ENCODE results near the gene PTRH2.

Gene PTRH2

DNA sequence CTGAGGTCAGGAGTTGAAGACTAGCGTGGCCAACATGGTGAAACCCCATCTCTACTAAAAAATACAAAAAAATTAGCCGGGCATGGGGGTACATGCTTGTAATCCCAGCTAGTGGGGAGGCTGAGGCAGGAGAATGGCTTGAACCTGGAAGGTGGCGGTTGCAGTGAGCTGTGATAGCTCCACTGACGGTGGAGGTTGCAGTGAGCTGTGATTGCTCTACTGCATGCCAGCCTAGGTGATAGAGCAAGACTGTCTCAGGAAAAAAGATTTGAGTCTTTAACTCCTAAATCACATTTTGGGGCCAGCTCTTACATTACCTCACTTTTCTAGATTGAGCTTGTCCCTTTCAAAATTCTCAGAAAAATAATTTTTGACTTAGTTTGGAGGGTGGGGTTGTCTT lies 15.4 kb upstream of the PTRH2 start:
- no peak for FAIRE-seq

DNA sequence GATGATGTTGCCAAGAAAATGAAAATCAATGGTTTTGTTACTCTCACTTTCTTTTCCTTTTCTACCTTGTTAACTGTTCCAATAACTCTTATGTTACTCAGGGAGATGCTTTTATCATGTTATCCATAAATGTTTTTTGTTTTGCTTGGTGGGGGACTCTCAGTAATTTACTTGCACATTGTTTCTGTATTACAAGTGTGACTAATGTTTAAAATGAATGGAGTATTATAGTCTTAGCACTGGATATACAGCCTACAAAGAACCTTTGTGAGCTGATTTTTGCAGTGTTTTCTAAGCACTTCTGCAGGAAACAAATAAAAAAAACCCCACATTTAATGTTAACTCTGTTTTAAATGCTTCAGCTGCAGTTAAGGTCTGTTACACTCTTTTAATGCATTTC lies 12.3 kb upstream of the PTRH2 start:
- FAIRE-seq (no peak), DNase-seq (ENCODE audit: low spot score) (no peak)

More for the DNA sequence above, 15.4 kb upstream of the PTRH2 start:
- no peak for DNase-seq (ENCODE audit: low spot score)

DNA sequence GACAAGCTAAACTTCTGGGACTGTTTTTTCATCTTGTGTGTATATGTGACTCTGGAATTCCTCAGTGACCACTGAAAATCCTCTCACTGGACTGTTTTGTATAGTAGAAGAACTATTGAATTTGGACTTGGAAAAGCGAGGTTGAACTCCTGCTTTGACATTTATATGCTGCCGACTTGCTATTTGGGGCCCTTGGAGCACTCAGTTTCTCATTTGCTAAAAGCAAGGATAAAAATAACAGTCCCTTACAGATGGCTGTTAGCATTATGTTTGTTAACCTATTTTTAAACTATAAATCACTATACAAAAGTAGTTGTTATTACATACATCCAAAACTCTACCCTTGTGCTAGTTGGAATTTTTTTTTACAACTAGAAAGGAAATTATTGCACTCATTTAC lies 9.2 kb upstream of the PTRH2 start:
- DNase-seq (ENCODE audit: low spot score) (no peak), FAIRE-seq (no peak)

DNA sequence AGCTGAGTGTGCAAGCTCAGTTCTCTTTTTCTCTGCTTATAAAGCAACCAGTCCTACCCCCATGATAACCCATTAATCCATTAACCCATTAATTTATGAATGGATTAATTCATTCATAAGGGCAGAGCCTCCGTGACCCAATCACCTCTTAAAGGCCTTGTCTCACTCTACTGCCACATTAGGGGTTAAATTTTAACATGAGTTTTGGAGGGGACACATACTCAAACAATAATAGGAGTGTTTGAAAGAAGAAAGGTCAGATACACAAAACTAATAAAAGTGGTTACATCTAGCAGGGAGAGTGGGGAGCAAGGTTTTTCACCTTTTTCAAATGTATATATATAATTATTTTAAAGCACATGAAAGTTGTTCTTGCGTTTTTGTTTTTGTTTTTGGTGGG lies 7.0 kb upstream of the PTRH2 start:
- no peak for FAIRE-seq

DNA sequence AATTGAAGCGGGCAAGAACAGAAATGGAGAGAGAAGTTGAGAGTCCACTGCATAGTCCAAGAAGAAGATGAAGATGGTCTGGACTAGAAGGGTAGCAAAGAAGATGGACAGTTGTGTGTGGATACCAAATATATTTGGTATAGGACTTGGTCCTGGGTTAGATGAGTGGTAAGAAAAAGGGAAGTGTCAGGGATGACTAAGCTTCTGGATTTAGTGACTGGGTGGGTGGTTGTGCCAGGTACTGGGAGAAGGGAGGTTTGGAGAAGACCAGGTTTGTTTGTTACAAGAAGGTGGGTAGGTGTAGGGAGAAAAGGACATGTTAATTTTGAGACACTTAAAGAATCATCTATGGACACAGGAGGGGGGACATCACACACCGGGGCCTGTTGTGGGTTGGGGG lies 5.6 kb upstream of the PTRH2 start:
- DNase-seq (ENCODE audit: low spot score): no peak
- no peak for FAIRE-seq

More for the DNA sequence above, 7.0 kb upstream of the PTRH2 start:
- no peak for DNase-seq (ENCODE audit: low spot score)

DNA sequence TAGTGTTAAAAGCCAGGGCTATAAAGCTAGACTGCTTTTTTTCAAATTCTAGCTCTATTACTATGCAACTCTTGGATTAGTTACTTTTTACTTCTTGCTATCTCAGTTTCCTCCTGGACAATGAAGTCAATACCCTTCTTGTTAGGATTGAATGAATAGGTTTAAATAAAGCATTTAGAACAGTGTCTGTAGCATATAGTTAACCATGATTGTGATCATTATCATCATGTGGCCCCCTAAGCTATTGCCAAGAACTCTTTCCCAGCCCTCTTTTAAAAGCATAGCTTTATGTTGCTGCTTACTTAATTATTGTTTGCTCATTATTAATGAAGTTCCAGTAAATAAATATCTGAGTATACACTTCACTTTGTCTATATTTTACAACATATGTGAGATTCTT lies 4.7 kb upstream of the PTRH2 start:
- DNase-seq (ENCODE audit: low spot score) (no peak), FAIRE-seq (no peak)

DNA sequence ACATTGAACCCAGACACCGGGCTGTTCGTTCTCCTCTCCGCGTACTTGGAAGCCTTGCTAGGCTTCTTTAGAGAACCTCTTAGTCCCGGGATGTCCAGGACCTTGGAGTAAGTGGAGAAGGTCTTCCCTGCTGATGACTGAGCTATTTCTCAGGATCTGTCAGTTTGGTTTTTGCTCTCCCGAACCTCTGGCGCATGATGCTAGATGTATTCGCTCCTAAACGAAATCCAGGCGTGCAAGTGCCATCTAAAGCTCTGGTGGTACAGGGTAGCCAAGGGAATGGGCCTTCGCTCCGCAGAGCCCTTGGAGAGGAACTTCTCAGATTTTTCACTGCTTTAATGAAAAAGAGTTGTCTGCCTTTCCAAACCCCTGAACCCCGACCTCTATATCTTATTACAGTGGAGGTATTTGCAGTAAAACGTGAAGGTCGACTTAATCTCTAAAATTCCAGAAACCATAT lies 771 bp upstream of the PTRH2 start:
- FAIRE-seq (no peak), DNase-seq (ENCODE audit: low spot score) (no peak)

DNA sequence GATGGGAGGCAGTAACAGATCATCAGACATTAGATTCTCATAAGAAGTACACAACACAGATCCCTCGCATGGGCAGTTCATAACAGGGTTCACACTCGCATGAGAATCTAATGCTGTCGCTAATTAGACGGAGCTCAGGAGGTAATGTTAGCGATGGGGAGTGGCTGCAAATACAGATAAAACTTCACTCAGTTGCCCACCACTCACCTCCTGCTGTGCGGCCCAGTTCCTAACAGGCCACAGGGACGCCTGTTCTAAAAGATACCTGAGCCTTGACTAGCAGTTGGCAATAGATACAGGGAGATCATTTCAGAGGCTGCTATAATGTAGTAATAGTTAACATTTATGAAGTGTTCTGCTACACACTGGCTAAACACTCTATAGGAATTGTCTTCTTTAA lies 4.9 kb downstream of the PTRH2 start:
- DNase-seq (ENCODE audit: low spot score): no peak
- FAIRE-seq: no peak

DNA sequence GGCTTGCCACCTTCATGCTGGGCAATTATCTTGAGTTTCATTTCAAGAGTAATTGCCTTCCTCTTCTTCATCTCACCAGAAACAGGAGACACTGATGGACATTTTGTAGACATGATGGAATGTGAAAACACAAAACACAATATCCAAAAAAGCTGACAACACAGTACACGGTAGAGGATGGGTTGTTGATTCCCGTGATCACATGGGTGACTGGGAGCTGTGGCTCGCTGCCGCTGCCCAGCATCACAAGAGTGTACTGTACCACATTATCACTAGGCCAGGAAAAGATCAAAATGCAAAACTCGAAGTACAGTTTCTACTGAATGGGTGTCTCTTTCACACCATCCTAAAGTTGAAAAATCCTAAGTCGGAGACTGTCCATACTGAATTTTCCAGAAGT lies 7.4 kb downstream of the PTRH2 start:
- DNase-seq (ENCODE audit: low spot score) (no peak), FAIRE-seq (no peak)

DNA sequence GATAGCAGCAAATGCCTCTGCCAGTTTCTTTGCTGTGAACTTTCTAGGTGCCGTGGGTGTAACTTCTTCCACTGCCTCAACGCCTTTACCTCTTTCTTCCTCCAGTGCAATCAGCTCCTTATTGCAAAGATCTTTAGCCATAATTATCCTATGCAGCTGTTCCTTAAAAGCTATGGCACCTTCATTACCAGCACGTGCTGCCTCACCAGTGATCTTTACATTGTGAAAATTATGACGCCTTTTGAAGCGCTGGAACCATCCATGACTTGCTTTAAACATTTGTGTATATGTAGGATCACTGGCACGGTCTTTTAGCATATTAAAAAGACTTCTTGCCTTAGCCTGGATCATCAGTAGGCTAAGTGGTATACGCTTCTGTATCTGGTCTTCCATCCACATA lies 8.0 kb downstream of the PTRH2 start:
- DNase-seq (ENCODE audit: low spot score) (no peak), FAIRE-seq (no peak)

DNA sequence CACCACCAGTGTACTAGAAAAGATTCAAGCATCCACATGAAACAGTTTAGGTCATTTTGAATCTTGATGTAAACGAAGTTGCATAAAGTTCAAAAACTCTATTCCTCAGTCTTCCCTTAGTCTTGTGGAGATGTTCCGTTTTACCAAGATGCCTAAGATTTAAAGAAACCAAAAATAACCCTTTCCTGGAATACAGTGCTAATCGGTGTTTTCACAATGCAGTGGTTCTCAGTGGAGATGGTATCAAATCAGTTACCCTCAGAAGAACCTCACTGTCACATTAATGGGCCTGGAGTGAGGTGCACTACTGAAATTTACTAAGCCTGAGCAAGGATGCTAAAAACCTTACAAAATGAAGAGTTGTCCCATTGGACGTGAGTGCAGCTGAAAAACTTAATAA lies 9.1 kb downstream of the PTRH2 start:
- DNase-seq (ENCODE audit: low spot score) (no peak), FAIRE-seq (no peak)

DNA sequence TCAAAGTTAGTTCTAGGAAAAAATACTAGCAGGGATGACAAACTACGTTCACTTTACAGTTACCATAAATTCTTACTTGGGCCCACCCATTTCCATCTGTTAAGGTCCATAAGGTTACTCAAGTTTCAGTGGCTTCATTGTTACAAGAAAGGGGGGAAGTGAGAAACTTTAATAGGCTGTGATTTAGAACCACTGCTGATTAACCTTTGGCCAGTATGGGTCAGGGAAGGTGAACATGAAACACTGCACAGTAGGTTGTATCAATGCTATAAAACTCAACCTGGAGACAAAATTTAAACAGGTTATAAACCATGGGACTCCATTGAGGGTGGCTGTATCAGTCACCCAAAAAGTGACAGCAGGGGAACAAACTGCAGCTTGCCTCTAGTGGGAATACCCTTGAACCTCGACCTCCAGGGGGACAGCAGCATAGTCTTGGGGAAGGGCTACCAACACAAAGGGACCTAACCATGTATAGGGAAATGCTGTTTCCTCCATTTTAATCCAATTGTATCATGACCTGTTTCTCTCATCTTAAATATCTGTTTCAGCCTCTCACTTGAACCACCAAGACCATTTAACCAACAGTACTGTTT lies 10.4 kb downstream of the PTRH2 start:
- DNase-seq (ENCODE audit: low spot score) (no peak), FAIRE-seq (no peak)

DNA sequence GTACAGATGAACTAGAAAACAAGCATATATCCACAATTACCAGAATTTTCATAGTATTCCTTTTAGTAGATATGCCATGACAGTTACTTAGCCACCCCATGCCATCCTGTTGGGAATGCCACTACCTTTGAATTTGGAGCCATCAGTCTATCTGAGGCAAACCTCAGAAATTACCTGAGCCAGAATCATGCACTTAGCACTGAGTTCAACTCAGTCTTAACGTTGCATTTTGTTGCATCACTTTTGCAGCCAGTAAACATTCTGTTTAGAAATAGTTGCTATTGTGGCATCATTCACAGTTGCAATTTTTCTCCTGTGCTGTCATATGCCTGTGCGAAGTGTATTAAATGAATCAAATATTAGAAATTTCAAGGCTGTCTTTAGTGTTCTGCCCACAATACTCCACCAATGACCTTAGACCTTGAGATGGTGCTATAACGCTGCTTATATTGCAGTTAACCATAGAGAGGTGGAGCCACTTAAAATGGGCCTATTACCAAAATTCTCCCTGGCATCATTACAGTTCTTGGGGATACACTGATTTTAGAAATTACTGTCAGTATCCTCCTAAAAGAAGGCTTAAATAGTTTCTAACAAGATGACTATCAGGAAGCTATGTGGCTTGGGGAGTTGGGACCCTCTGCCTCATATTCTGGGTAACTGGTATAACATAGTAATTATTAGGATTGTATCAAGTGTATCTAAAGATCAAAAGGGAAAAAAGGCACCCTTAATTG lies 11.1 kb downstream of the PTRH2 start:
- FAIRE-seq: no peak
- no peak for DNase-seq (ENCODE audit: low spot score)

DNA sequence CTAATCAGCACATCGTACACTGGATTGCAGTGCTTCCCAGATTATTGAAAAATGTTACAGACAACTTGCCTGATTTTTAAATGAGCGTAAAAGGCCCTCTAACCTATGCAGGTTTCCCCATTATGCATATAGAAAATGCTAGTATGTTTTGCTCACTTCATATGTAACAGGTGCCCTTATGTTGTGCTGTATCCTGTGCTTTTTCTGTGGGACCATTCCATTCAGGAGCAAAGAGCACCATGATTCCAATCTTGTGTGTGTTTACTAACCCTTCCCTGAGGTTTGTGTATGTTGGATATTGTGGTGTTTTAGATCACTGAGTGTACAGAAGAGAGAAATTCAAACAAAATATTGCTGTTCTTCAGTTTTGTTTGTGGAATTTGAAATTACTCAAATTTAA lies 12.9 kb downstream of the PTRH2 start:
- no peak for DNase-seq (ENCODE audit: low spot score)
- no peak for FAIRE-seq

DNA sequence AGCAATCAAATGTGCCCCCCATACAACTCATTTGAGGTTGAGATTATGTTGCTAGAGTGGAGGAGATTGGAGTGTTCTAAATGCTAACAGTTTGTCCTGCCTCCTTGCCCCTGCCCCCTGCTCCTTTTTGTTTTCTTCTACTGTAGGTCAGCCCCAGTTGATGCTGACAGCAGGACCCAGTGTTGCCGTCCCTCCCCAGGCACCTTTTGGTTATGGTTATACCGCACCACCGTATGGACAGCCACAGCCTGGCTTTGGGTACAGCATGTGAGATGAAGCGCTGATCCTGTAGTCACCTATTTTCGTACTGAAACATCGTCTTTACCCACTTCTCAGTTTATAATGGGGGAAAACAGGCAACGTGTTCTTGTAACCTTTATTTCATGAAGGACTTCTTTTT lies 13.6 kb downstream of the PTRH2 start:
- DNase-seq (ENCODE audit: low spot score): no peak
- FAIRE-seq: no peak

DNA sequence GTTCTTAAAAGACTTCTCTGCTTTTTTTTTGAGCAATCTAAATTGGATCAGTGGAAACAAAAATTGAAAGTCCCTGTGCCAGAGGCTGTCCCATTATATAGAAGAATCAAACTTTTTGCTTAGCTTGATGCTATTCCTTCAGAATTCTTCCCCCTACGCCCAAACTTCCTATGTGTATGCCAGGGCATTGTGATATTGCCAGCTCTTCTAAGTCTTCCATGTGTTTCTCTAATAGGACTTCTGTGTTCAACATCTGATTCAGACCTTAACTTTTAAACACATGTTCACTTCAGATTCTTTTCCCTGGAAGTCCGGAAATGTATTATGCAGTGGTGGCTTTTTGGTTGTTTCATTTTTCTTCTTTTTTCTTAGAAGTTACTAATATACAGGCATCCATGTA lies 18.7 kb downstream of the PTRH2 start:
- no peak for FAIRE-seq
- no peak for DNase-seq (ENCODE audit: low spot score)

DNA sequence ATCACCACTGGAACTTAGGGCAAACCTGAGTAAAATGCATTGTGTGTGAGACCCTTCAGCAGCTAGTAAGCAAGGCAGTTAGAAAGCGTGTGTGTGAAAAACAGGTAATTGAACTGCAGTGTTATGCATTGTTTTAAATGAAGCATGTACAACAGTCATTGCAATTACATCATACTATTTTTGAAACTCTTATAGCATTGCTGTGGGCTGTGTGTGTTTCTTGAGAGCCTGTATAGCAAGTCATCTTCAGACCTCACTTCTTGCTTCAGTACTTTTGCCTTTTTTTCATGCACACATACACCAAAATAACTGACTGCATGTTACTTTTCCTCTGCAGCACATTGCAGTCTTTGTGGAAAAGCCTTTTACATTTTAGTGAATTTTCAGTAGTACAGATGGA lies 19.2 kb downstream of the PTRH2 start:
- no peak for FAIRE-seq
- DNase-seq (ENCODE audit: low spot score): no peak

DNA sequence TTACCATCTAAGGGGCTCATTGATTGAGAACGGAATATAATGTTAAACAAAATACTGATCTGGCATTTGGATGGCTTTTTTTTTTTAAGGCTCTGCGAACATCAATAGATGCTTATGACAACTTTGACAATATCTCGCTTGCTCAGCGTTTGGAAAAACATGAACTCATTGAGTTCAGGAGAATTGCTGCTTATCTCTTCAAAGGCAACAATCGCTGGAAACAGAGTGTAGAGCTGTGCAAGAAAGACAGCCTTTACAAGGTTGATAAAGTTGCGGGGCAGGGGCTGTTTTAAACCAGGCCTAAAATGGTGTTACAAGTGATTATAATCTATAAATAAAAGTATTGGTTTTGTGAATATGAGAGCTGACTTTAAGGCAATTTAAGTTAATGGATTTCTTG lies 22.3 kb downstream of the PTRH2 start:
- no peak for FAIRE-seq
- DNase-seq (ENCODE audit: low spot score): no peak

DNA sequence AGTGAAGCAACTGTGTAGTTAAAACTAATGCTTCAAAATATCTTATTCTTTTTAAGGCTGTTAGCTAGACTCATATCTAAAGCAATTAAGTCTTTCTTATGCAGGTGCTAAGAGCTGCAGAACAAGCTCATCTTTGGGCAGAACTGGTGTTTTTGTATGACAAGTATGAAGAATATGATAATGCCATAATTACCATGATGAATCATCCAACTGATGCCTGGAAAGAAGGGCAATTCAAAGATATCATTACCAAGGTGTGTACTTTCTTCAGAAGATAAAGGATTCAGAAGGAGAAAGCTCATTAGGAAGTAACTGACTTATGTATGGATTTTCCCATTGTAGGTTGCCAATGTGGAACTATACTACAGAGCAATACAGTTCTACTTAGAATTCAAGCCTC lies 23.9 kb downstream of the PTRH2 start:
- DNase-seq (ENCODE audit: low spot score) (no peak), FAIRE-seq (no peak)

DNA sequence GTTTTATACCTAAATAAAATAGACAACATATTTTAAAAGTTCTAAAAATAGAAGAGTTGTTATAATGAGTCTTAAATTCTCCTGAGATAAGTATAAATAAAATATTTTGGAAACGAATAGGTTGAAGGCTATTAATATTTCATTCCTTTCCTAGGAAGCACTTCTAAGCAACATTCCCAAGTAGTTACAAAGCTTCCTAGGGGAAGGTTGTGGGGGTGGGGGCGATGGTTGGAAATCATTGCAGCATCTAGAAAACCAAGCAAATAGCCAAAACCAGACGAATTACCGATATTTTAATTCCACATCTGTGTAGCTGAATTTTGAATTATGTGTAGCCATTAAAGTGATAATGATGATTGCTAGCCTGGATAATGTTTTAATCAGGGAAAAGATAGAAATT lies 26.9 kb downstream of the PTRH2 start:
- FAIRE-seq: no peak
- DNase-seq (ENCODE audit: low spot score): no peak

DNA sequence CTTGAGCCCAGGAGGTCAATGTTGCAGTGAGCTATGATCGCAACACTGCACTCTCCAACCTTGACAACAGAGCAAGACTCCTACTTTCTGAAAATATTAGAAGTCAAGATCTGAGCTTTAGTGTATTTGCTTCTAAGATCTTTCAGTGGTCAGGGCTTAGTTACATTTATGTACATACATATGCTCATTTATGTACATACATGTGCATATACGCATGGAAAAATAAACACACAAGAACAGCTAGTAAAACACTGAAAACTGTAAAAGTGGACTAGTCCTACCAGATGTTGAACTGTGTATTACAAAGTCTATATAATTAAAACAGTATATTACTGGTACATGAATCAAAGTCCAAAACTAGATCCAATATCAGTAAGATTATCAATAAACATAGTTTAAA lies 28.3 kb downstream of the PTRH2 start:
- FAIRE-seq (no peak), DNase-seq (ENCODE audit: low spot score) (no peak)

DNA sequence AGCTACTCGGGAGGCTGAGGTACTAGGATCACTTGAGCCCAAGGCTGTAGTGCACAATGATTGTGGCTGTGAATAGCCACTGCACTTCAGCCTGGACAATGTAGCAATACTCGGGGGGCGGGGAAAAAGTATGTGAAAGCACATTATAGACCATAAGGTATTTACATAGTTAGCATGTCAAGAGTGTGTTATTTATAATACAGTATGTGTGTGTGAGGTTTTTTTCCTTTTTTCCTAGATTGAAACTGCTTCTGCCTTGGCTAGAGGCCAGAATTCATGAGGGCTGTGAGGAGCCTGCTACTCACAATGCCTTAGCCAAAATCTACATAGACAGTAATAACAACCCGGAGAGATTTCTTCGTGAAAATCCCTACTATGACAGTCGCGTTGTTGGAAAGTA lies 30.5 kb downstream of the PTRH2 start:
- FAIRE-seq (no peak), DNase-seq (ENCODE audit: low spot score) (no peak)

DNA sequence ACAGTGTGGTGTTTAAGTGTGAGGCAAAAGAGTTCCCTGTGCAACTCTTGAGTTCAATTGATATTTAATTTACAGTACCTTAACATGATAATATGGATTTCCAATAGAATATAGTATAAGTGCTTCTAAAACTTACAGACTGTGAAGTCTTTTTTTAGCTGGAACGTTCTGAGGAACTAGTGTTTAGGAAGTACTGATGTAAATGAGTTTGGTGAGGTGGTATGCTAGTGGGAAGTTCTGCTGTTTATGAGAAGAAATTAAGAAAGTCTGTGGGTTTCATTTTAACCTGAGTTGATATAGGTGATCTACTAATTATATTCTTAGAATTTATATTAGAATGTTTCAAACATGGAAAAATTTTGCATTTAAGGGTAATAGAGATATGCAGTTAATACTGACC lies 32.0 kb downstream of the PTRH2 start:
- no peak for DNase-seq (ENCODE audit: low spot score)
- FAIRE-seq: no peak

DNA sequence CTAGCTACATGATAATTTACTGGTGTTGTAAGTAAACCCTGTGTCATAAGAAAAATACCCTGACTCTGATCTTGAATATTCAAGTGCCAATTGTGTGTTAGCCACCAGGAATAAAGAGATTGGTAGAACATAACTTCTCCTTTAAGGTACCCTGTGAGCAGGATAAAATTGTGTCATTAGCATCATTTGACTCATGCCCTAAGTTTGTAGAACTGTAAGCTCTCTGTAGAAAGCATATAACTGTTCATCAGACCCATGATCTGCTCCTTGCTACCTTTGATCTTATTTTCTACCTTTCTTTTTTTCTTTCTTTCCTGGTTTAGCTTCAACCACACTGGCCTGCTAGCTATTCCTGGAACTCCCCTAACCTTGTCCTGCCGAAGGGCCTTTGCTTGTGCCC lies 35.8 kb downstream of the PTRH2 start:
- no peak for FAIRE-seq
- DNase-seq (ENCODE audit: low spot score): no peak
